Keratinocyte (primary cell): ENCODE data around the gene NCR2. TPM values are rescaled to one million over a fixed set of nuclear protein-coding genes. Genes with fewer than 3 reads are reported as not detected.
A peak's percentile ranks its signal among the peaks of the same experiment; 100 is the strongest.

ENCODE experiments used
- DNase-seq: peaks from one replicate; pipeline ENCODE4 v3.0.0-alpha.2; 2011; ENCODE audit warnings: low read depth, missing footprints, low spot score
- FAIRE-seq: peaks from 2 replicates; lab custom pipeline; 2011; peaks lifted over from hg19 to GRCh38; lab: Jason Lieb, UNC
- H2AFZ ChIP-seq: 2 replicates; pipeline ENCODE4 v1.6.0; 2012; ENCODE audit warnings: low read length, control low read depth, inconsistent platforms; ENCODE audit not compliant: control insufficient read depth
- H3K27ac ChIP-seq: 2 replicates; pipeline ENCODE4 v1.5.1; 2011; ENCODE audit warnings: low read length; ENCODE audit not compliant: control insufficient read depth, insufficient read depth
- H3K27me3 ChIP-seq: 3 replicates; pipeline ENCODE4 v1.6.0; 2011; ENCODE audit warnings: low read length; ENCODE audit not compliant: control insufficient read depth, insufficient read depth; ENCODE audit errors: extremely low read depth
- H3K36me3 ChIP-seq, 2 experiments: 2 replicates in 1 of 2; 3 replicates in 1 of 2; pipeline ENCODE4 v1.5.1; 2011; ENCODE audit warnings: low read length in 2 of 2, mild to moderate bottlenecking in 1 of 2; ENCODE audit not compliant: control insufficient read depth in 2 of 2, insufficient read depth in 2 of 2; ENCODE audit errors: extremely low read depth in 1 of 2
- H3K4me1 ChIP-seq: 3 replicates; pipeline ENCODE4 v1.5.1; 2011; ENCODE audit warnings: low read length; ENCODE audit not compliant: control insufficient read depth, insufficient read depth; ENCODE audit errors: extremely low read depth
- H3K4me2 ChIP-seq: 3 replicates; pipeline ENCODE4 v1.6.0; 2011; ENCODE audit warnings: low read depth, low read length; ENCODE audit not compliant: control insufficient read depth, insufficient read depth; ENCODE audit errors: extremely low read depth
- H3K4me3 ChIP-seq, 3 experiments: fragments of 200-600 bp in 1 of 3; sonication (generic) in 1 of 3; 2 replicates in 2 of 3; 3 replicates in 1 of 3; pipeline ENCODE4 v1.5.1; 2011 to 2016; ENCODE audit warnings: low read length in 3 of 3, mild to moderate bottlenecking in 3 of 3, control low read depth in 2 of 3, inconsistent platforms in 1 of 3, low read depth in 1 of 3, mixed read lengths in 1 of 3, mixed run types in 1 of 3, moderate library complexity in 1 of 3; ENCODE audit not compliant: control insufficient read depth in 2 of 3, insufficient read depth in 2 of 3; ENCODE audit errors: extremely low read depth in 1 of 3
- H3K79me2 ChIP-seq: 2 replicates; pipeline ENCODE4 v1.6.0; 2012; ENCODE audit warnings: low read length; ENCODE audit not compliant: control insufficient read depth, insufficient read depth
- H3K9ac ChIP-seq: 3 replicates; pipeline ENCODE4 v1.6.0; 2011; ENCODE audit warnings: low read length; ENCODE audit not compliant: control insufficient read depth, insufficient read depth; ENCODE audit errors: extremely low read depth
- H3K9me1 ChIP-seq: 3 replicates; pipeline ENCODE4 v1.6.0; 2011; ENCODE audit warnings: low read length; ENCODE audit not compliant: control insufficient read depth, insufficient read depth; ENCODE audit errors: extremely low read depth
- H3K9me3 ChIP-seq: 2 replicates; pipeline ENCODE4 v1.5.1; 2012; ENCODE audit warnings: low read depth, low read length; ENCODE audit not compliant: control insufficient read depth
- H4K20me1 ChIP-seq: 3 replicates; pipeline ENCODE4 v1.6.0; 2011; ENCODE audit warnings: low read length; ENCODE audit not compliant: control insufficient read depth, insufficient read depth; ENCODE audit errors: extremely low read depth
- EZH2 ChIP-seq: IDR thresholded peaks from one replicate; pipeline ENCODE4 v1.6.1; 2012; ENCODE audit warnings: inconsistent platforms, mild to moderate bottlenecking, low read length, moderate library complexity
- dilution Hi-C: fragments of 300-500 bp; cut with MboI; formaldehyde crosslinking; loops from one replicate; pipeline ENCODE4 v1.7.0; 2020; ENCODE audit warnings: low sequenced_read_pairs; ENCODE audit not compliant: extremely low pct_ligation_motif_present
- polyA plus RNA-seq, 5 experiments: library from polyadenylated mRNA; depleted of rRNA in 3 of 5; stranded (reverse) in 3 of 5; stranded (forward) in 1 of 5; unstranded in 1 of 5; fragments of >200 nt; gene quantifications; 1 replicate in 1 of 5; 2 replicates in 3 of 5; 3 replicates in 1 of 5; pipeline versions ENCODE4 v1.2.1 to v1.2.3, GENCODE V29; 2011 to 2012; ENCODE audit warnings: missing spikeins in 2 of 5, low read depth in 1 of 5, low replicate concordance in 1 of 5
- TF ChIP-seq, protein P1 (sequence below), 3 experiments: IDR thresholded peaks in 1 of 3; conservative IDR thresholded peaks in 1 of 3; optimal IDR thresholded peaks in 1 of 3; 2 replicates in 2 of 3; 3 replicates in 1 of 3; pipeline versions ENCODE3 to v1.5.1; 2011; ENCODE audit warnings: low read length in 3 of 3, mild to moderate bottlenecking in 3 of 3, moderate library complexity in 2 of 3, control low read depth in 1 of 3, inconsistent platforms in 1 of 3; ENCODE audit not compliant: insufficient read depth in 2 of 3; ENCODE audit errors: extremely low read depth in 1 of 3

The NCR2 gene
- polyA plus RNA-seq, 1 donor (not counting 4 experiments of a cell fraction or from before 2014, with no cell fraction given), result not detected

DNA sequence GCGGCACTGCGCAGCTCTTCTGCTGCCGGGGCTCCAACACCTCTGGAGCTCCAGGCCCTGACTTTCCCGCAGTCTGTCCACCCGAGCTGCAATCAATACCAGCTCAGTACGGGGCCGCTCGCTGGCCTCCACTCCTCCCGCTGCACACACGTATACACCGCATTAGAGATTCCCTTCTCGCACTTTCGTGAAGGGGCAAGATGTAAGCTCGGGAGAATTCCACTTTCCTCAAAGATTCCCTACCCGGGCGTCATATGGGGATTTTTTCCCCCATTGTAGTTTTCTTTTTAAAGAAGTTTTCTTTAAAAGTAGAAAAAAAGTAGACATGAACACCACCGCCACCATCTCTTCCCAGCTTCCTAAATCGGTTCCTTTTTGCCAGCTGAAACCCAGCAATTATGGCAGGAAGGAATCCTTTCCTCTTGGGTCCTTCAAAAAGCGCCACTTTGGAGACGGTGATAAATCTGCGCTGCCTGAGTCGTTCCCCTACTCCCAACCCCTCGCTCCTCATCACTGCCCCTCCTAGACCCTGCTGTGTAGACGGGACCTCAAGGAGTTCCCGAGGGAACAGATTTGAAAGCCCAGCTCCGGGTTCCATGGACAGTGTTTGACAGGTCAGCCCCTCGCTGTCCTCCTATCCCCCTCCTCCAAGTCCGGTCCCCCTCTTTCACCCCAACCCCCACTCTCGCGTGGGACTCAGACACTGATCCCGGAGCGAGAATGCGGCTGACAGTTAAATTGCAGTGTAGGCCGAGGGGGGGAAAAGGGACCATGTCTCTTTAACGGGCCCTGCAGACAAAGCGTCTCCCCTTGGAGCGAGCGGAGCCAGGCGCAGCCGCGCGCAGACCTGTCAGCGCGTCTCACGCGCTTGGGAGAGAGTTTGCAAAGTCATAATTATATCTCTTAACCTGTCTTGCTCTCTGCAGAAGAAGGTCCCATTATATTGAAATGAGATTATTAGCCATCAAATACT is 39.5 kb downstream of the NCR2 start:
- Histone ChIP-seq H3K9me3 (no peaks in the 10 kb centered on the region), H3K4me1 (peaks cover 20% of the 10 kb centered on the region), H3K9ac (no peak overlapping the region), H3K9me1 (no peaks in the 10 kb centered on the region), H2AFZ (no peak overlapping the region), H3K4me2 (peak overlapping the region; percentile 27), H3K27ac (no peak overlapping the region), H3K36me3 (no peaks in the 10 kb centered on the region), H3K79me2 (no peaks in the 10 kb centered on the region), H3K4me3 (no peak overlapping the region), H4K20me1 (no peaks in the 10 kb centered on the region), H3K27me3 (peaks cover 77% of the 10 kb centered on the region)
- dilution Hi-C loops, result no loop called here
- DNase-seq, result no peak
- peak; percentile 56 for TF ChIP-seq EZH2
- TF ChIP-seq, protein P1, sequence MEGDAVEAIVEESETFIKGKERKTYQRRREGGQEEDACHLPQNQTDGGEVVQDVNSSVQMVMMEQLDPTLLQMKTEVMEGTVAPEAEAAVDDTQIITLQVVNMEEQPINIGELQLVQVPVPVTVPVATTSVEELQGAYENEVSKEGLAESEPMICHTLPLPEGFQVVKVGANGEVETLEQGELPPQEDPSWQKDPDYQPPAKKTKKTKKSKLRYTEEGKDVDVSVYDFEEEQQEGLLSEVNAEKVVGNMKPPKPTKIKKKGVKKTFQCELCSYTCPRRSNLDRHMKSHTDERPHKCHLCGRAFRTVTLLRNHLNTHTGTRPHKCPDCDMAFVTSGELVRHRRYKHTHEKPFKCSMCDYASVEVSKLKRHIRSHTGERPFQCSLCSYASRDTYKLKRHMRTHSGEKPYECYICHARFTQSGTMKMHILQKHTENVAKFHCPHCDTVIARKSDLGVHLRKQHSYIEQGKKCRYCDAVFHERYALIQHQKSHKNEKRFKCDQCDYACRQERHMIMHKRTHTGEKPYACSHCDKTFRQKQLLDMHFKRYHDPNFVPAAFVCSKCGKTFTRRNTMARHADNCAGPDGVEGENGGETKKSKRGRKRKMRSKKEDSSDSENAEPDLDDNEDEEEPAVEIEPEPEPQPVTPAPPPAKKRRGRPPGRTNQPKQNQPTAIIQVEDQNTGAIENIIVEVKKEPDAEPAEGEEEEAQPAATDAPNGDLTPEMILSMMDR (optimal IDR thresholded peaks at IDR 0.05 in 1 of 3, IDR thresholded peaks at IDR 0.05 in 1 of 3, conservative IDR thresholded peaks at IDR 0.05 in 1 of 3; ENCODE audit: extremely low read depth in 1 of 3, insufficient read depth in 2 of 3, low read length in 3 of 3), result no peak
- no peak for FAIRE-seq

DNA sequence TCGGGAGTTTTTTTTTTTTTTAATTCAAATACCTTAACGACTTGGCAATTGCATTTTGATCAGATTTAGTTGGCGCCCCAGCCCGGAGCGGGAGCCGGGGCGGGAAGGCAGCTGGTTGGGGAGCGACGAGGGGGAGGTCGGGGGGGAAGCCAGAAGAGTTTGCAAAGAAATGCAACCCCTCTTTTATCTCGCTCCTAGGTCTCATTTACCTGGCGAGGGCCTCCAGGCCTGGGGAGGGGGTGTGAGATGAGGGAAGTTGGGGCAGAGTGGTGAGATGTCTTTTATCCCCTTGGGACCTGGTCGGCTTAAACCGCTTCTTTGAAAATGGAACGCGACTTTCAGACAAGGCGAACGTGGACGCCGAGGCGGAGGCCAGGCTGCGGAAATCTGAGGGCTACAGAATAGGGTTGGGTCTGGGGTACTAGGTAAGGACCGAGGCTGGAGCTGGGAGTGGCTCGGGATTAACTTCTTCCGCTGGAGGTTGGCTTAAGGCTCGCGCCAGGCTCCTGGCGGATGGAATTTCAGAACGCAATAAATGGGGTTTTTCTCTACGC is 40.3 kb downstream of the NCR2 start:
- no peaks in the 10 kb centered on the region for H3K36me3 ChIP-seq
- H3K27me3 ChIP-seq, result peaks cover 77% of the 10 kb centered on the region
- peaks cover 17% of the 10 kb centered on the region for H3K4me1 ChIP-seq
- no peak overlapping the region for H3K27ac ChIP-seq
- no peaks in the 10 kb centered on the region for H3K9me1 ChIP-seq
- no peak overlapping the region for H3K4me2 ChIP-seq
- no peaks in the 10 kb centered on the region for H3K79me2 ChIP-seq
- no peak for FAIRE-seq
- H4K20me1 ChIP-seq, result no peaks in the 10 kb centered on the region
- H2AFZ ChIP-seq, result no peak overlapping the region
- no peak overlapping the region for H3K9ac ChIP-seq
- dilution Hi-C loops, result no loop called here
- no peak overlapping the region for H3K4me3 ChIP-seq
- H3K9me3 ChIP-seq, result no peaks in the 10 kb centered on the region
- peak; percentile 82 for TF ChIP-seq EZH2
- TF ChIP-seq, protein P1 (optimal IDR thresholded peaks at IDR 0.05 in 1 of 3, IDR thresholded peaks at IDR 0.05 in 1 of 3, conservative IDR thresholded peaks at IDR 0.05 in 1 of 3; ENCODE audit: extremely low read depth in 1 of 3, insufficient read depth in 2 of 3, low read length in 3 of 3), result no peak
- DNase-seq, result no peak
